Epidermal melanocyte (primary cell): ENCODE results near the gene ANKS1A.
"Not testable (repeated sequence)": the region's sequence is repeated elsewhere in the genome, so short reads cannot be mapped to it uniquely, and the experiment has no call there.

Source experiments
- DNase-seq: peaks from one replicate; pipeline ENCODE4 v3.0.0; 2011; ENCODE audit warnings: low spot score; ENCODE audit not compliant: insufficient read length

Gene ANKS1A

DNA sequence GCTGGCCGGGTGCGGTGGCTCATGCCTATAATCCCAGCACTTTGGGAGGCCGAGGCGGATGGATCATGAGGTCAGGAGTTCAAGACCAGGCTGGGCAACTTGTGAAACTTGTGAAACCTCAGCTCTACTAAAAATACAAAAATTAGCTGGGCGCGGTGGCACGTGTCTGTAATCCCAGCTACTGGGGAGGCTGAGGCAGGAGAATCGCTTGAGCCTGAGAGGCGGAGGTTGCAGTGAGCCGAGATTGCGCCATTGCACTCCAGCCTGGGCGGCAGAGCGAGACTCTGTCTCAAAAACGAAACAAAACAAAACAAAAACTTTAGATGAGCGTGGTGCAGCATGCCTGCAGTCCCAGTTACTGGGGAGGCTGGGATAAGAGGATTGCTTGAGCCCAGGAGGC is 3.2 kb upstream of the ANKS1A start:
- not testable (repeated sequence) for DNase-seq

- DNase-seq, result peak; percentile 89
Measured at GRCh38 chr6:34887753-34888513, 1.1 kb upstream of the ANKS1A start, which contains the start of gene TAF11. TSS of gene TAF11 (minus strand) at chr6:34888042. CDS start at chr6:34887957, 85 bp downstream.

- DNase-seq, result no peak
Measured at GRCh38 chr6:34888514-34888856, 570 bp upstream of the ANKS1A start.

GRCh38 chr6:34890533-34890925 is 1.5 kb downstream of the ANKS1A start:
- no peak for DNase-seq

DNA sequence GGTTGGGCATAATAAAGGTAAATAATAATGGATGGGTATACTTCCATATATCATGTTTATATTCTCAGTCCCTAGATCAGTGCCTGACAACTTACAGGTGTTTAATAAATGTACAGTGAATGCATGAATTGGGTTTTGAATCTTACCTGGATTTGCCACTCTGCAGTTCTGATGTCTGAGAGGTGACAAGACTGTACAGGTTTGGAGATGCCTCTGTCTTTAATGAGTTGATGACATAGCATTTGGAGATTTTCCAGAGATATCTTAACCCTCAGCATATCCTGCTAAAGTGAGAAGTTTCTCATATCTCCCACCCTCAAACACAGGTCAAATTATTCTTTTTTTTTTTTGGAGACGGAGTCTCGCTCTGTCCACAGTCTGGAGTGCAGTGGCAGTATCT is 2.2 kb downstream of the ANKS1A start:
- no peak for DNase-seq

GRCh38 chr6:34894693-34895092 is 5.6 kb downstream of the ANKS1A start:
- no peak for DNase-seq

- DNase-seq, result no peak
Measured at GRCh38 chr6:34897130-34897529, 8.1 kb downstream of the ANKS1A start.

DNA sequence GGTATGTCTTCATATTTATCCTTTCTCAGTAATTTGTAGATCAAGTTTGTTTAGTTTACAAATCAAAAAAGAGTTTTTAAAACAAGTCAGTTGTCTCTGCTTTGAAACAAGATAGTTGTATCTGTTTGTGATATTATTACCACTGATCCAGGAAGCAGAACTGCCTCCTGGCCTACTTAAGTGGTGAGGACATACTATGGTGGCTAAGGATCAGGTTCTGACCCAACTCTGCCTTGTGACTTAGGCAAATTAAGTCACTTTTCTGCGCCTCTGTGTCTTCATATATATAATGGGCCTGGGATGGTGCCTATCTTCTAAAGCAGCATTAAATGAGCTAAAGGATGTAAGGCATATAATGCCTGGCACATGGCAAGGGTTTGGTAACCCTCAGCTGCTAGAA is 8.7 kb downstream of the ANKS1A start:
- DNase-seq, result no peak

GRCh38 chr6:34899748-34900147 is 10.7 kb downstream of the ANKS1A start:
- not testable (repeated sequence) for DNase-seq

- no peak for DNase-seq
Measured at GRCh38 chr6:34900321-34901031, 11.4 kb downstream of the ANKS1A start.

- DNase-seq, result no peak
Measured at GRCh38 chr6:34901930-34902329, 12.9 kb downstream of the ANKS1A start.

DNA sequence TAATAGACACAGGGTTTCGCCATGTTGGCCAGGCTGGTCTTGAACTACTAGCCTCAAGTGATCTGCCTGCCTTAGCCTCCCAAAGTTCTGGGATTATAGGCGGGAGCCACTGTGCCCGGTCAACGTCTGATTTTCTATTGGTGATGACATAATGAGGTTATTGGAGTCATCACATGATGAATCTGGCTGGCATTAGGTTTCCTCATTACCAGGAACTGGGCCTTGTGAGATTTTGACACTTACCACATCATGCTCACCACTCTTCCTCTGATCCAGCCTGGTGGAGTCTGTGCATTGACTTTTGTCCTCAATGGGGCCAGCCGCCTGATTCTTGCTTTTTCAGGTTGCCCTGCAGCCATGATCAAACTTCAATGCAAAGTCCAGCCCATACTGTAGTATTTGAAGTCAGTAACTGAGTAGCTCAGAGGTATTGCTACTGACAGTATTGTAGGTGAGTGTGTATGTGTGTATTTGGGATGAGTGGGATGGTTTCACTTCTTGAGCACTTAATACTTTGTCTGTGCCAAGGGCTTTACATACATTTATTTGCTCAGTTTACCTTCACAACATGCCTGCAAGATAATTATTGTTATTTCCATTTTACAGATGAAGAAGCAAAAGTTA is 16.0 kb downstream of the ANKS1A start:
- no peak for DNase-seq

- DNase-seq, result no peak
Measured at GRCh38 chr6:34906826-34907225, 17.8 kb downstream of the ANKS1A start.

- no peak for DNase-seq
Measured at GRCh38 chr6:34908194-34908593, 19.1 kb downstream of the ANKS1A start.

DNA sequence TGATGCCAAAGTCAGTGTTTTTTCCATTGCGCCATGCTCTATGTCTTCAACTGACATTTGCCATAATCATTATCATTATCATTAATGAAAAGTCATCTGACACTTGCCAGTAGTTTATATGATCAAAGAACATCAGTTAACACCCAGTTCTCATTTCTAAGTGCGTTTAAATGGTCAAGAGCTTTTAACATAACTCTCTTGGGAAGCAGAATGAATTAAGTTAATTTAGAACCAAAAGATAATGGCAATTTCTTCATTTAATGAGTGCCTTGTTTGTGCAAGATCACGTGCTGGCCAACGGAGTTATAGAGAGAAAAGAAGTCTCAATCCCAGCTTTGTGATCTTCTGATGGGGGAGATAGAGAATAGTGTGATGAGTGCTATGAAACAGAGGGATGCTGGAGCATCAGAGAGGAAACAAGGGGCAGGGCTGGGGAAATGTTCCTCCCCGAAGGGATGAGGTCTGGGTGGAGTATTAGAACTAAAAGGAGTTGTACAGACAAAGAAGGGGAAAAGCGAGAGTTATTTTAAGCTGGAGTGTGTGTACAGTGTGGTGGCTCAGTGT is 20.3 kb downstream of the ANKS1A start:
- peak; percentile 54 for DNase-seq

- no peak for DNase-seq
Measured at GRCh38 chr6:34911822-34912221, 22.8 kb downstream of the ANKS1A start.

DNA sequence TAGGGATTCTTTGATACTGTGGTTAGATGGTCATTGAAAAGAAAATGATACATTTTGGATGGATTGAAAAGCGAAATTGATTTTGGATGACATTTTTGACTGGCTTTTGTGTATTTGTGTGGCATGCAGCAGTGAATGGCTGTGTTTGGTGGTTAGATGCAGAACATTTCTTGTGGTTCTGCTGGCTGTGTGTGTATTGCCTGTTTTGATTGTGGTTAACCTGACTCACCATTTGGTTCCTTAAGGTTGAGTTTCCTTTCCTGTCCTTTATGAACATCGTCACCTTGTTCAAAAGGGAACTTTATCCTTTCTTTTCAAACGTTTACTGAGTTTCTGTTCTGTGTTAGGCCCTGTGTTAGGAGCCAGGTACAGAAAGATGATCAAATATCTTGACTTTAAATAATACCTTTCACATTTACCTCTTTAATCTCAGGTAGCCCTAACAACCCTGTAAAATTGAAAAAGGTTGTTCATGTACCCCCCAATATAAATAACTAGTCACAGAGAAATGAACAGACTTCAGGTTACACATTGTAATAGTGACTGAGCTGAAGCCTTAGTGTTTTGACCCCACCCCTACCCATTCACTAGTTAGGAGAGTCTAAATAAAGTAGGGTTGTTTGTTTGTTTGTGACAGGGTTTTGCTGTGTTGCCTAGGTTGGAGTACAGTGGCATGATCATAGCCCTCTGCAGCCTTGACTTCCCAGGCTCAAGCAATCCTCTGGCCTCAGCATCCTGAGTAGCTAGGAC is 23.8 kb downstream of the ANKS1A start:
- DNase-seq, result peak; percentile 28

DNA sequence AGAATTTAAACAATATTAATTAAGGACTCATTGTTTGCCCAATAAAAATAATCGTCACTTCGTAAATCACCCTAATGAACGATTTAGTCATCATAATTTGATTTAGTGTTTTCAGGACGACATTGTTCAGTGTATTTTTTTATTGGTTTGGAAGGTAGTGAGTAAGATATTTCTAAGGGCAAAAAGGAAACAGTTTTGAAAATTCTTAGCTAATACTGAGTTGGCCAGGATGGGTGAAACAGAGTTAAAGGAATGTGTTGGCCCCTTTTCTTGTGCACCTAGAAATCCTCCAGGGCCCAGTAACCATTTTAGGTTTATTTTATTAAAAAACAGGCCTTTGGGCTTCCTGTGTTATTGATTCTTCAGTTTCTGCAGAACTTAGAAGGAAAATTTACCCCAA is 25.3 kb downstream of the ANKS1A start:
- no peak for DNase-seq

DNA sequence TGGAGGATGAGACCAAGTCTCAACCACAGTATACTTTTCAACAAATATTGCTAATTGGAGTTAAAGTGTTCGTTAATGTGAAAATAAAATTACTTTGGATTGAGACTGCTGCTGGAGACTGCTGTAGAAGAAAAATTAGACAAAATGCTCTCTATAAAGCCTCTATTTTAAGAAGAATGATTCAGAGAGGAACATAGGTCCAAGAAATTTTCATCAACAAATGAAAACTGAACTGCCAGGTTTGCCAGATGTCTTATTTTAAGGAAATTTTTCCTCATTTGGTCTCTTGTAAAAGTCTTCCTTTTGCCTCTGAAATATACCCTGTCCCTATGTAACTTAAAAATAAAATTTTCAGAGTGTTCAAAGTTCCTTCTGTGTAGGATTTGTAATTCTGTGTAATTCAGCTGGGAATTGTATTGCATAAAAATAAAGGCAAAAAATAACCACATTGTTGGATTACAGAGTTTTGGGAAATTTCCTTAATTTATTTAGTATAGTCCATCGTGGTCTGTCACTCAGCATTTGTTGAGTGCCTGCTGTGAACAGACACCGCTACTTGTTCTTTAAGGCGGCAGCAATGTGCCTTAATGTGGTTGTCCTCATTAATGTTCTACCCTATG is 27.4 kb downstream of the ANKS1A start:
- DNase-seq, result no peak

GRCh38 chr6:34917626-34918285 is 28.7 kb downstream of the ANKS1A start:
- DNase-seq, result no peak
